ENCODE results near the gene VCAN. TPM values are rescaled to one million over a fixed set of nuclear protein-coding genes. Genes with fewer than 3 reads are reported as not detected.

Gene VCAN
- total and polyA plus RNA-seq, 2 of the 8 experiments (the other 6 are each of a cell fraction or from before 2014, with no cell fraction given): 146 to 404 TPM

DNA sequence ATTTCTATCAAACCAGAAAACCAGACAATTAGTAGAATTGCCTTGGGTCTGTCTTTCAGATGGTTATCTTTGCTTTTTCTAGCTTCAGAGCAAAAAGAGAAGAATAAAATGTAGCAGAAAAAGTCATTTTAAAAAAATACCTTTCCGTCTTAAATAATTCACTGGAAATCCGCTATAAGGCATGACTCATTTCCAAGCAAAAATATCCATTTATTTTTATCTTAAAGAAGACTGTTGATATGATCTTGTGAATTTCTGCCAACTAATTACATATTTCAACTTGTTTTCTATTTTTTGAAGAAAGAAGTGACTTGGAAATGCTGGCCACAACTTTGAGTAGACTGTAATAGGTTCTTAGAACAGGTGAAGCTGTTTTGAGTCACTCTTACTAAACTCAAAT, 83.7 kb downstream of the VCAN start (continued):
- no peak for TF ChIP-seq CTCF (IDR thresholded peaks at IDR 0.05; ENCODE audit: control extremely low read depth in 1 of 3, insufficient read depth in 1 of 3, low read depth in 1 of 3, low read length in 3 of 3)
- no peak for TF ChIP-seq TAF7 (optimal IDR thresholded peaks at IDR 0.05; ENCODE audit: borderline replicate concordance, low read depth, low read length)
- no peak for TF ChIP-seq BRCA1 (IDR thresholded peaks at IDR 0.05; ENCODE audit: low read depth, low read length)
- TF ChIP-seq BACH1 (IDR thresholded peaks at IDR 0.05; ENCODE audit: low read length): no peak
- TF ChIP-seq POLR2AphosphoS5 (IDR thresholded peaks at IDR 0.05; ENCODE audit: low read depth, low read length): no peak

Measured in H1 (cell line).